Parathyroid adenoma (tissue), 2 donors: Measurements from ENCODE around the gene EPHA5.

Source experiments
- H2AFZ ChIP-seq: fragments of 300-600 bp; sonication (generic); one replicate; pipeline ENCODE4 v1.7.0; 2017; ENCODE audit warnings: antibody characterized with exemption, mild to moderate bottlenecking
- H3K27ac ChIP-seq: fragments of 300-600 bp; sonication (generic); one replicate; pipeline ENCODE4 v1.7.0; 2017
- H3K27me3 ChIP-seq: fragments of 300-600 bp; sonication (generic); one replicate; pipeline ENCODE4 v1.7.0; 2017; ENCODE audit warnings: low read length; ENCODE audit not compliant: control insufficient read depth, insufficient read depth
- H3K36me3 ChIP-seq: fragments of 300-600 bp; sonication (generic); one replicate; pipeline ENCODE4 v1.7.0; 2017; ENCODE audit warnings: low read length; ENCODE audit not compliant: control insufficient read depth, insufficient read depth
- H3K4me1 ChIP-seq: fragments of 300-600 bp; sonication (generic); one replicate; pipeline ENCODE4 v1.7.0; 2017; ENCODE audit warnings: control low read depth
- H3K4me2 ChIP-seq: fragments of 300-600 bp; sonication (generic); one replicate; pipeline ENCODE4 v1.7.0; 2017; ENCODE audit warnings: low read length
- H3K4me3 ChIP-seq: fragments of 300-600 bp; sonication (generic); one replicate; pipeline ENCODE4 v1.7.0; 2017; ENCODE audit warnings: low read depth, low read length
- H3K79me2 ChIP-seq: fragments of 300-600 bp; sonication (generic); one replicate; pipeline ENCODE4 v1.7.0; 2017; ENCODE audit warnings: control low read depth
- H3K9ac ChIP-seq: fragments of 300-600 bp; sonication (generic); one replicate; pipeline ENCODE4 v1.7.0; 2017; ENCODE audit warnings: mild to moderate bottlenecking
- H3K9me3 ChIP-seq: fragments of 300-600 bp; sonication (generic); one replicate; pipeline ENCODE4 v1.7.0; 2017; ENCODE audit warnings: low read length; ENCODE audit not compliant: control insufficient read depth
- TF ChIP-seq, protein P1 (sequence below): fragments of 300-600 bp; sonication (generic); IDR thresholded peaks from one replicate; pipeline ENCODE4 v1.7.0; 2017; ENCODE audit warnings: antibody characterized with exemption, mild to moderate bottlenecking
- donor health status: primary hyperparathyroidism.

Gene EPHA5

DNA sequence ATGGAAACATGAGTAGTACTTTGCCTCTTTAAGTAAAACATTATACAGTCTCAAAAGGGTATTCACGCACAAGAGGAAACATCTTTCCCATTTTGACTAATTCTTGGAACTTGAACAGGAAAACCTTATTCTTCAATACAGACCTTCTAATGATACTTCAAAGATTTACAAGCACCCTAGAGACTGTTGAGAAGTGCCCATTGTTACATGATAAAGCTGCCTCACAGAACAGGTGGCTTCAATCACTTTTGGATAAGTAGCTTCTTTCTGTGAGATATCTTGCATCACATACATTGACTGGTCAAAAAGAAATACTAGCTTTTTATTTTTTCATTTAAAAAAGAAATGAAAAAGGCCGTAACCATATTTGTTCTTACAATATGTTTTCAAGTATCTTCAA is 219.4 kb downstream of the EPHA5 start:
- no peaks in the 10 kb centered on the region for H3K36me3 ChIP-seq
- H3K4me3 ChIP-seq, result no peak overlapping the region
- no peak overlapping the region for H3K9ac ChIP-seq
- no peak overlapping the region for H3K27ac ChIP-seq
- H3K4me2 ChIP-seq, result no peak overlapping the region
- H3K79me2 ChIP-seq, result no peaks in the 10 kb centered on the region
- H3K27me3 ChIP-seq, result no peaks in the 10 kb centered on the region
- no peaks in the 10 kb centered on the region for H3K4me1 ChIP-seq
- TF ChIP-seq, protein P1, sequence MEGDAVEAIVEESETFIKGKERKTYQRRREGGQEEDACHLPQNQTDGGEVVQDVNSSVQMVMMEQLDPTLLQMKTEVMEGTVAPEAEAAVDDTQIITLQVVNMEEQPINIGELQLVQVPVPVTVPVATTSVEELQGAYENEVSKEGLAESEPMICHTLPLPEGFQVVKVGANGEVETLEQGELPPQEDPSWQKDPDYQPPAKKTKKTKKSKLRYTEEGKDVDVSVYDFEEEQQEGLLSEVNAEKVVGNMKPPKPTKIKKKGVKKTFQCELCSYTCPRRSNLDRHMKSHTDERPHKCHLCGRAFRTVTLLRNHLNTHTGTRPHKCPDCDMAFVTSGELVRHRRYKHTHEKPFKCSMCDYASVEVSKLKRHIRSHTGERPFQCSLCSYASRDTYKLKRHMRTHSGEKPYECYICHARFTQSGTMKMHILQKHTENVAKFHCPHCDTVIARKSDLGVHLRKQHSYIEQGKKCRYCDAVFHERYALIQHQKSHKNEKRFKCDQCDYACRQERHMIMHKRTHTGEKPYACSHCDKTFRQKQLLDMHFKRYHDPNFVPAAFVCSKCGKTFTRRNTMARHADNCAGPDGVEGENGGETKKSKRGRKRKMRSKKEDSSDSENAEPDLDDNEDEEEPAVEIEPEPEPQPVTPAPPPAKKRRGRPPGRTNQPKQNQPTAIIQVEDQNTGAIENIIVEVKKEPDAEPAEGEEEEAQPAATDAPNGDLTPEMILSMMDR, result no peak
- no peaks in the 10 kb centered on the region for H3K9me3 ChIP-seq
- no peak overlapping the region for H2AFZ ChIP-seq

DNA sequence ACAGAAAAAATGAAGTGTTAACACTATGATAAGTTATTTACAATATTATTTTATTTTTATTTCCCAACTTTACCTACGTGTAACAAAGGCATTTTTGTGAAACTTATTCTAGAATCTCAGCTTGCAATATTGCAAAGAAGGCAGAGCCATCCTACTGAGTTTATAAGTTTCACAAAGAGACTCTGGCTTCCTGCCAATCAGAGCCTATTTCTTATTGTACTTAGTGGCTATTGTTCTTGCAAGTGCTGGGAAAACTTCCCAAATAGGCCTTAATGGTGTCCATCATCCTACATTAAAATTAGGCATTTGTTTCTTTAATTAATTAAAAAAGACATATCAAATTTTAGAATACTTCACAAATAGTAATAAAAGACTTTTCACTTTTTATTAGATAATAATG is 233.2 kb downstream of the EPHA5 start:
- Histone ChIP-seq H3K4me2 (no peak overlapping the region), H3K4me1 (no peaks in the 10 kb centered on the region), H3K9ac (no peak overlapping the region), H2AFZ (no peak overlapping the region), H3K9me3 (no peaks in the 10 kb centered on the region), H3K4me3 (no peak overlapping the region), H3K36me3 (no peaks in the 10 kb centered on the region), H3K27ac (no peak overlapping the region), H3K27me3 (no peaks in the 10 kb centered on the region), H3K79me2 (no peaks in the 10 kb centered on the region)
- TF ChIP-seq, protein P1, result no peak

DNA sequence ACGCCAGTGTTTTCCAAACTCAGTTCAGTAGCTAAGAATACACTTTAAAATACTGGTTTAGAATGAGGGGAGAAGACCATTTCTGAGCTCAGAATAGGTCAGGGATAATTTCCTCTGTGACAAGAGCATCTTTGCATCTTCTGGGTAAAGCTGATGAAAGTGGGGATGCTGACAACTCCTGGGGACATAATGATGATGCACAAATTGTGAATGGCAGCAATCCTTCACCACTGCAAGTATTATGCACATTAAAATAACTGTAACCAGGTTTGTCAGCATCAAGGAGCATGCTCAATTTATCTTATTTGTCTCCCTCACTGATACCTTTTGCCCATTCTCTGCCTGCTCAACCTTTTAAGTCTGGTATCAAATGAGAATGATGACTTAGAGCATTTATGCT is 248.2 kb downstream of the EPHA5 start:
- Histone ChIP-seq H2AFZ (no peak overlapping the region), H3K9me3 (no peaks in the 10 kb centered on the region), H3K4me3 (no peak overlapping the region), H3K36me3 (no peaks in the 10 kb centered on the region), H3K4me2 (no peak overlapping the region), H3K27me3 (no peaks in the 10 kb centered on the region), H3K79me2 (no peaks in the 10 kb centered on the region), H3K9ac (no peak overlapping the region), H3K27ac (no peak overlapping the region), H3K4me1 (no peaks in the 10 kb centered on the region)
- TF ChIP-seq, protein P1, result no peak

DNA sequence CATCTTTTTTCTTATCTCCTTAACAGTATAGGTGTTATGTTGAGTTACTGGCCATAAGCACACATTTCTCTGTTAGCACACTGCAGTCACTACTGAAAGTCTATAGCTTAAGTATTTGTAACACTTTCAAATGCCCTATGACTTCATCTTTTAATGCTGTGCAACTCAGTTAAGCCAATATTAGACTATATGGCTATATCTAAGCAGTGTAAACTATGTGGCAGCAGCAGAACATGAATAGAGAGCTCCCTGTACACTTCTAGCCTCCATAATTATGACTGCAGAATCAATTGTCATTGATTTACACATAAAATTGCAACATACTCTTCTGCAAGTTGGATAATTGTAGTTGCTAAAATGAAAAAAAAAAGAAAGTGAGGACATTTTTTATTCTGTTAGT is 250.3 kb downstream of the EPHA5 start:
- Histone ChIP-seq H3K27me3 (no peaks in the 10 kb centered on the region), H3K9me3 (no peaks in the 10 kb centered on the region), H2AFZ (no peak overlapping the region), H3K4me1 (no peaks in the 10 kb centered on the region), H3K27ac (no peak overlapping the region), H3K9ac (no peak overlapping the region), H3K4me2 (no peak overlapping the region), H3K79me2 (no peaks in the 10 kb centered on the region), H3K36me3 (no peaks in the 10 kb centered on the region), H3K4me3 (no peak overlapping the region)
- TF ChIP-seq, protein P1, result no peak

DNA sequence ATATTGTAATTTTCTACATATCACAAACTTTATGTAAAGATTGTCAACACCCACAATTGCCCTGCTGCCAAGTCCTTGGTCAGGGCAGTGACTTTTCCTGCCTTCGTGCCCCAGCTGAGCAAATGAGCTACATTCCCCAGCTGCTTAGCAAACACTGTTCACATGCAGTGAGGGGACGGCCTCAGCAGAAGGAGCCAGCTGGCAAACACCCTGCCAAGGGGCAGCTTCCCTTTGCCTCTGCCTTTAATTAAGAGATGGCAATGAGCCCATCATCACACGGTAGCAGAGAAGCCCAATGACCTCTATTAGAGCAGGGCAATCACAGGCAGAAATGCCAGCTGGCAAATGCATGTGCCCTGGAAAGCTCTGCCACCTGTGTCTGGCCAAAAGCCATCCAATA is 253.4 kb downstream of the EPHA5 start:
- Histone ChIP-seq H2AFZ (no peak overlapping the region), H3K4me1 (no peaks in the 10 kb centered on the region), H3K9ac (no peak overlapping the region), H3K27ac (no peak overlapping the region), H3K4me3 (no peak overlapping the region), H3K36me3 (no peaks in the 10 kb centered on the region), H3K9me3 (no peaks in the 10 kb centered on the region), H3K79me2 (no peaks in the 10 kb centered on the region), H3K4me2 (no peak overlapping the region), H3K27me3 (no peaks in the 10 kb centered on the region)
- TF ChIP-seq, protein P1, result no peak
